Loucy (cell line): ENCODE measurements around the gene RUNX1.

ENCODE experiments used
- H2AFZ ChIP-seq: fragments of 200-600 bp; sonication (generic); 2 replicates; pipeline ENCODE4 v1.6.0; 2016; ENCODE audit warnings: antibody characterized with exemption, mild to moderate bottlenecking, low read length, moderate library complexity
- H3F3A ChIP-seq: fragments of 200-600 bp; 2 replicates; pipeline ENCODE4 v1.6.0; 2016; ENCODE audit warnings: antibody characterized with exemption, low read depth, mild to moderate bottlenecking
- H3K27me3 ChIP-seq: fragments of 200-600 bp; sonication (generic); 2 replicates; pipeline ENCODE4 v1.6.1; 2014; ENCODE audit warnings: low read length, mild to moderate bottlenecking; ENCODE audit not compliant: insufficient read depth, poor library complexity, severe bottlenecking
- H3K36me3 ChIP-seq: fragments of 200-600 bp; sonication (generic); 2 replicates; pipeline ENCODE4 v1.6.1; 2016; ENCODE audit warnings: low read length; ENCODE audit not compliant: insufficient read depth
- H3K4me1 ChIP-seq: fragments of 200-600 bp; sonication (generic); 2 replicates; pipeline ENCODE4 v1.5.1; 2014; ENCODE audit warnings: low read length, mild to moderate bottlenecking; ENCODE audit not compliant: insufficient read depth, poor library complexity, severe bottlenecking
- H3K4me2 ChIP-seq: fragments of 200-600 bp; sonication (generic); 2 replicates; pipeline ENCODE4 v1.6.0; 2014; ENCODE audit warnings: antibody characterized with exemption, low read length, low read depth, mild to moderate bottlenecking; ENCODE audit not compliant: poor library complexity, severe bottlenecking
- H3K4me3 ChIP-seq: fragments of 200-600 bp; sonication (generic); 2 replicates; pipeline ENCODE4 v1.5.1; 2014; ENCODE audit warnings: low read length, mild to moderate bottlenecking, mixed read lengths; ENCODE audit not compliant: poor library complexity, severe bottlenecking
- H3K79me2 ChIP-seq: fragments of 200-600 bp; sonication (generic); 2 replicates; pipeline ENCODE4 v1.6.1; 2014; ENCODE audit warnings: low read length; ENCODE audit not compliant: insufficient read depth
- H3K9ac ChIP-seq: fragments of 200-600 bp; sonication (generic); 2 replicates; pipeline ENCODE4 v1.6.0; 2014; ENCODE audit warnings: mild to moderate bottlenecking, low read depth, low read length, moderate library complexity; ENCODE audit not compliant: poor library complexity, severe bottlenecking
- H3K9me2 ChIP-seq: fragments of 200-600 bp; sonication (generic); replicated peaks from 2 replicates; pipeline ENCODE4 v1.6.1; 2016; ENCODE audit warnings: low read depth, low read length, mixed read lengths
- H3K9me3 ChIP-seq: fragments of 200-600 bp; sonication (generic); 2 replicates; pipeline ENCODE4 v1.6.1; 2014; ENCODE audit warnings: mild to moderate bottlenecking, antibody characterized with exemption, low read length, low read depth; ENCODE audit not compliant: insufficient read depth
- H4K20me1 ChIP-seq: fragments of 200-600 bp; sonication (generic); 2 replicates; pipeline ENCODE4 v1.6.0; 2014; ENCODE audit warnings: antibody characterized with exemption, low read length, mild to moderate bottlenecking; ENCODE audit not compliant: insufficient read depth, poor library complexity, severe bottlenecking
- EZH2phosphoT487 ChIP-seq: fragments of 200-600 bp; IDR thresholded peaks from 2 replicates; pipeline ENCODE4 v1.6.1; 2018; ENCODE audit warnings: antibody characterized with exemption, mild to moderate bottlenecking, moderate library complexity, borderline replicate concordance
- TF ChIP-seq, protein P1 (sequence below): fragments of 200-600 bp; sonication (generic); conservative IDR thresholded peaks from 2 replicates; pipeline ENCODE4 v1.5.1; 2014; ENCODE audit warnings: mild to moderate bottlenecking, antibody characterized with exemption, low read length

Gene RUNX1

DNA sequence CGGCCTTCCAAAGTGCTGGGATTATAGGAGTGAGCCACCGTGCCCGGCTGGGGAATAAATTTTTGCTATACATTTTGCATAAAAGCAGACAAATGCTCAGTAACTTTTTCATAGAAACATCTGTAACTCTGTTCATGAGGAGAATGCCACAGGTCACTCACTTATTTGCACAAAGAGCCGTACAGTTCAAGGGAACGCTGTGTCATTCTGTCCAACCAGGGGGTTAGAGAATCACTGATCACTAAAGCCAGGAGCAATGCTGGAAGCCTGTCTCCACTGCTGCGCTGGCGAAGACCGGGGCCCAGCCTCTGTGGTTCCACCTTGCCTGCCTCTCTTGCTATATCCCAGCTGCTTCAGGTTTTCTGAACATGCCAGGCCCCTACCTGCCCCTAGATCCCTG lies 58.3 kb downstream of the RUNX1 start:
- no peaks in the 10 kb centered on the region for H3K27me3 ChIP-seq
- no peaks in the 10 kb centered on the region for H3K9me2 ChIP-seq
- H3K79me2 ChIP-seq: peaks cover 100% of the 10 kb centered on the region
- H3K9ac ChIP-seq: no peak overlapping the region
- no peak overlapping the region for H3K4me3 ChIP-seq
- H3K36me3 ChIP-seq: peaks cover 66% of the 10 kb centered on the region; the same call in 1 of the 2 replicates
- H2AFZ ChIP-seq: no peak overlapping the region
- H4K20me1 ChIP-seq: peaks cover 95% of the 10 kb centered on the region
- no peak for TF ChIP-seq EZH2phosphoT487
- TF ChIP-seq, protein P1, sequence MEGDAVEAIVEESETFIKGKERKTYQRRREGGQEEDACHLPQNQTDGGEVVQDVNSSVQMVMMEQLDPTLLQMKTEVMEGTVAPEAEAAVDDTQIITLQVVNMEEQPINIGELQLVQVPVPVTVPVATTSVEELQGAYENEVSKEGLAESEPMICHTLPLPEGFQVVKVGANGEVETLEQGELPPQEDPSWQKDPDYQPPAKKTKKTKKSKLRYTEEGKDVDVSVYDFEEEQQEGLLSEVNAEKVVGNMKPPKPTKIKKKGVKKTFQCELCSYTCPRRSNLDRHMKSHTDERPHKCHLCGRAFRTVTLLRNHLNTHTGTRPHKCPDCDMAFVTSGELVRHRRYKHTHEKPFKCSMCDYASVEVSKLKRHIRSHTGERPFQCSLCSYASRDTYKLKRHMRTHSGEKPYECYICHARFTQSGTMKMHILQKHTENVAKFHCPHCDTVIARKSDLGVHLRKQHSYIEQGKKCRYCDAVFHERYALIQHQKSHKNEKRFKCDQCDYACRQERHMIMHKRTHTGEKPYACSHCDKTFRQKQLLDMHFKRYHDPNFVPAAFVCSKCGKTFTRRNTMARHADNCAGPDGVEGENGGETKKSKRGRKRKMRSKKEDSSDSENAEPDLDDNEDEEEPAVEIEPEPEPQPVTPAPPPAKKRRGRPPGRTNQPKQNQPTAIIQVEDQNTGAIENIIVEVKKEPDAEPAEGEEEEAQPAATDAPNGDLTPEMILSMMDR: no peak
- H3K4me1 ChIP-seq: peaks cover 51% of the 10 kb centered on the region
- H3K9me3 ChIP-seq: no peaks in the 10 kb centered on the region
- no peak overlapping the region for H3K4me2 ChIP-seq
- H3F3A ChIP-seq: no peaks in the 10 kb centered on the region

DNA sequence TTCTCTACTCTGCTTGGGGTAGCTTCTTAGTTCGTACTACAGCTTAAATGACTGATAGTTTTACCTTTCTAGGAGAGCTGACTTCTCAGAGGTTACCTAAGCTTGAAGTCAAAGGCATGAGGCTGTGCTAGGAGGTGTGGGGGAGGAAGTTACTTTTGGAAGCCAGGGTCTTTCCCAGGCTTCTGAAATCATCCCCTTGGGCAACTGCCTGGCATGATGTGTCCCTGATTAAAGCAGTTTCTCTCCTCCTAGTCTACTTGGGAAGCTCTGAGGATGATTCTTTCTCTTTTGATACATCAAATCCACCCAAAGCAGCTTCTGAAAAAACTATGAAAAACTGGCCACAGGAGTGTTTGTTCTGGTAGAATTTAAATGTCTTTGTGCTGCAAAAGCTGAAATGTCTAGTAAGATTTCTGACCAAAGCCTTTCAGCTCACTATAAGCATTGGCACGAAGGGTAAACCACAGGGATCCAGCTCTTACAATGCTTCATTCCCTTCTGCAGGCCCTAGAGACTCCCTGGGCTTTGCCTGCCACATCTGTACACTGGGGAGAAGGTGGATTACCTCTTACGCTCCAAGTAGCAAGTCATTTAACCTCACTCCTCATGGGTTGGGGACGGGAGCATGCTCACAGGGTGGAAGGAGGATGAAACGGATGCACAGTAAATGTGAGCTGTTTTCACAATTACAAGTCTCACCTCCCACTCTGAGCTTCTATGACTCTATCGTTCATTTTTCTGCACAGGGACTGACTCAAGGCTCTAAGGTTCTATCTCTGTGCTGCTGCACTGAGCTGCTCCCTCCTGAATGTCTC lies 59.6 kb downstream of the RUNX1 start:
- Histone ChIP-seq H3K4me3 (no peak overlapping the region), H4K20me1 (peaks cover 95% of the 10 kb centered on the region), H3K9me3 (no peaks in the 10 kb centered on the region), H3K27me3 (no peaks in the 10 kb centered on the region), H3K36me3 (peaks cover 67% of the 10 kb centered on the region; the same call in 1 of the 2 replicates), H3K79me2 (peaks cover 100% of the 10 kb centered on the region), H3K9ac (peak overlapping the region; percentile 18), H3K4me1 (peaks cover 52% of the 10 kb centered on the region), H3F3A (peaks cover 3% of the 10 kb centered on the region; the same call in 1 of the 2 replicates), H3K4me2 (no peak overlapping the region), H3K9me2 (no peaks in the 10 kb centered on the region), H2AFZ (no peak overlapping the region)
- TF ChIP-seq, protein P1: no peak

DNA sequence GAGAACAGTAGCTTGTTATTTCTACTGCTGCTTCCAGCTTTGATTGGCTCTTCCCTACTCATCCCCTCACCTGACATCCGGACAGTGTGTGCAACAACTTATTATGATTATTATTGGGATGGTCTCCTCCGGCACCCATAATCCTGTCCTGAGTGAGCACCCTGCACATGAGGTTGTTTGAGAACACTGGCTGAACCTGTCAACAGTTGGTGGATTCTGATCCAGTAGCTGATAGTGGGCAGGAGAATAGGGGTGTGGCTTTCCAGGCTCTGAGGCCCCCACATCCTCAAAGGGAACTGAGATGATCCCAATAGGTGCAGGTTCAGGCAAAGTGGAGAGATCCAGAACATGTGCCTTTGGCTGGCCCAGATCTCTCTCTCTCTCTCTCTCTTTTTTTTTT lies 60.5 kb downstream of the RUNX1 start:
- no peak for TF ChIP-seq EZH2phosphoT487
- TF ChIP-seq, protein P1: no peak
- no peaks in the 10 kb centered on the region for H3K27me3 ChIP-seq
- no peak overlapping the region for H2AFZ ChIP-seq
- peaks cover 12% of the 10 kb centered on the region for H3F3A ChIP-seq
- H3K36me3 ChIP-seq: peaks cover 70% of the 10 kb centered on the region; the same call in 1 of the 2 replicates
- no peak overlapping the region for H3K4me2 ChIP-seq
- no peaks in the 10 kb centered on the region for H3K9me3 ChIP-seq
- no peak overlapping the region for H3K4me3 ChIP-seq
- peaks cover 61% of the 10 kb centered on the region for H3K4me1 ChIP-seq
- H3K79me2 ChIP-seq: peaks cover 100% of the 10 kb centered on the region
- H3K9ac ChIP-seq: no peak overlapping the region
- peaks cover 96% of the 10 kb centered on the region for H4K20me1 ChIP-seq
- H3K9me2 ChIP-seq: no peaks in the 10 kb centered on the region
